CD4-positive, alpha-beta T cell treated with Interleukin-15 for 4 hours (primary cell): ENCODE results near the gene ASIP.
"Not testable (repeated sequence)": the region's sequence is repeated elsewhere in the genome, so short reads cannot be mapped to it uniquely, and the experiment has no call there.

Source experiments
- DNase-seq: peaks from one replicate; pipeline ENCODE4 v3.0.0-alpha.2; 2020; ENCODE audit warnings: low spot score

Gene ASIP

GRCh38 chr20:34285450-34285849, 44.2 kb downstream of the ASIP start:
- DNase-seq: no peak

- DNase-seq: not testable (repeated sequence)
Observed at GRCh38 chr20:34287500-34287899, 46.3 kb downstream of the ASIP start.

GRCh38 chr20:34290471-34290870, 49.2 kb downstream of the ASIP start:
- DNase-seq: no peak

- no peak for DNase-seq
Observed at GRCh38 chr20:34292496-34292895, 51.3 kb downstream of the ASIP start.

DNA sequence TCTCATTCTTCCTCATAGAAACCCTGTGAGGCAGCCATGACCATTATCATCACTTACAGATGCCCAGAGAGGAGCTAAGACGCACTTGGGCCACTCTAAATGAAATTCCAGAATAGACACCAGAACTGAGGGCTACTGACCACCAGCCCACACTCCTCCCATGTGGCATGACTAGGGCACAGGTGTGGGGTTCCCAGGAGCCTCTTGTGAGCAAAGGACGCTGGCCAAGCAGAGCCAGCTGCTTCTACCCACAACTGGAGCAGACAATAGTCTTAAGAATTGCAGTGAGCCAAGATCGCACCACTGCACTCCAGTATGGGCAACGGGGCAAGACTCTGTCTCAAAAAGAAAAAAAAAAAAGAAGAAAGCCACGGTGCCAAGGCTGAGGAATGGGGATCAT, 51.9 kb downstream of the ASIP start:
- DNase-seq: no peak

GRCh38 chr20:34293589-34293988, 52.4 kb downstream of the ASIP start:
- DNase-seq: no peak

GRCh38 chr20:34294563-34294962, 53.3 kb downstream of the ASIP start:
- DNase-seq: no peak

DNA sequence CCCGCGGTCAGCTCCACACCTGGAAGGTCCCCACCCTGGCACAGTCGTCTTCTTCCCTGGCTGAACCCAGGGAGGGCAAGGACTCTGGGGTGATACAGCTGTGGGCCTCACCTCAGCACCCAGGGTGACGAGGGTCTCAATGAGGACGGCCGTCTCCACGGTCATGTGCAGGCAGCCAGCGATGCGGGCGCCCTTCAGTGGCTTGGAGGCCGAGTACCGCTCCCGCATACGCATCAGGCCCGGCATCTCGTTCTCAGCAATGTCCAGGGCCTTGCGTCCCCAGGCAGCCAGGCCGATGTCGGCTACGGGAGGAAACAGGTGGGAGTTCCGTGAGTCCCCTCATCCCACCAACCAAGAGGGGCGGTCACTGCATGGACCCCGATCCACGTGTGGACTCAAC, 54.1 kb downstream of the ASIP start:
- no peak for DNase-seq

- no peak for DNase-seq
Observed at GRCh38 chr20:34296468-34296867, 55.2 kb downstream of the ASIP start.

GRCh38 chr20:34298294-34298784, 57.1 kb downstream of the ASIP start:
- not testable (repeated sequence) for DNase-seq

GRCh38 chr20:34299556-34300255, 58.5 kb downstream of the ASIP start:
- no peak for DNase-seq

DNA sequence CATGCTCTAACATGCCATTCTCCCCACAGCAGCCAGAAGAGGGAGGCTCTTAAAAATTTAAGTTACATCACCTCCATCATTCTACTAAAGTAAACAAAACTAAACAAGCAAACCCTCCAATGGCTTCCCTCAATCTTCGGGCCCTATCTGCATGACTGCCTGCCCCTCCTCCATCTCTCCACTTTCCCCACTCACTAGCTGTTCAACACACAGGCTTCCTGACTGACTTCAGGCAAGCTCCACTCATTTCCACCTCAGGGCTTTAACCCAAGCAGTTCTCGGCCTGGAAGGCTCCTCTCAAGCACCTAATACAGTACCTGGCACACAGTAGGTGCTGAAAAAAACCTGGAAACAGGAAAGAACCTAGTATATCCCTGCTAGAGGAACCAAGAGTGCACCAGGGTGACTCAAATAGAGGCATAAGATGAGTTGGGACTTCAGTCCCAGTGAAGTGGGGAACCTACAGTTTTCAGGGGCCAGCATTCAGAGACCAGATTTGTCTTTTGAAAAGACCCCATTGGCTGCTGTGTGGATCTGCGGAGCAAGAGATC, 59.1 kb downstream of the ASIP start:
- no peak for DNase-seq

- DNase-seq: no peak
Observed at GRCh38 chr20:34300809-34301586, 59.8 kb downstream of the ASIP start.

- no peak for DNase-seq
Observed at GRCh38 chr20:34301587-34302311, 60.5 kb downstream of the ASIP start.

- DNase-seq: no peak
Observed at GRCh38 chr20:34302312-34302722, 61.1 kb downstream of the ASIP start.

DNA sequence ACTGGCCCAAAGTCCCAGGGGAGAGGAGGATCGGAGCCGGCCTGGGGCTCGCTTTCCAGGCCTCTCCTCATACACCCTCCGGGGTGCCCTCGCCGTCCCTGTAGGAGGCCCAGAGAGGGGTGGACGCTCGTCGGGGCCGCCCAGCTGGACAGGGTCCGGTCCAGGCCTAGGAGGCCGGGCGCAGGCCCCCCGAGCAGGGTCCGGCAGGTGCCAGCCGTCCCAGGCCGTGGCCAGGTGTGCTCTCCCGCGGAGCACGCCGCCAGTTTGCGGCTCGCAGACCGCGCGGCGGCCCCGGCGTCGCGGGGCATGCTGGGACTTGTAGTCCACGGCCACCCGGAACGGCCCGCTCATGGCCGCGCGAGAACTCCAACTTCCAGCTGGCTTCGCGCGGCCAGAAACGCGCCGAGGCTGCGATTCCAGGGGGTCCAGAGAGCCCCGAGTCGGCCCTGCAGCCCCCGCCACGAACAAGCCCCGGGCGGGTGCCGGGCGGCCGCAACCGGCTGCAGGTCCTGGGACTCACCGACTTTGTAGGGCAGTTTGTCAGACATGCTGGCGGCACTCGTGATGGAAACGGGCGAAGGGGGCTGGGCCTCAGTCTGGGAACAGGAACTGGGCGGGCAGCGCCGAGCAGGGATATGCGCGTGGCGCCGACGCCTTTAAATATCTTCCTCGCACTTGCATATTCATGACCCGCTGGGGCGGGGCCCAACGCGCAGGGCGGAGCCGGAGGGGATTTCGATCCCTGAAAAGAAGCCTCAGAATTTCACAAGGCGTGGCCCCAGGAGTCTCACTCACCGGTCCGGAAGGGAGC, 61.7 kb downstream of the ASIP start, which contains the start of gene AHCY:
AHCY (minus strand) TSS at position 633 of the 811 bp plus-strand sequence; CDS start at position 548, 85 bp downstream.
- peak; percentile 88 for DNase-seq

DNA sequence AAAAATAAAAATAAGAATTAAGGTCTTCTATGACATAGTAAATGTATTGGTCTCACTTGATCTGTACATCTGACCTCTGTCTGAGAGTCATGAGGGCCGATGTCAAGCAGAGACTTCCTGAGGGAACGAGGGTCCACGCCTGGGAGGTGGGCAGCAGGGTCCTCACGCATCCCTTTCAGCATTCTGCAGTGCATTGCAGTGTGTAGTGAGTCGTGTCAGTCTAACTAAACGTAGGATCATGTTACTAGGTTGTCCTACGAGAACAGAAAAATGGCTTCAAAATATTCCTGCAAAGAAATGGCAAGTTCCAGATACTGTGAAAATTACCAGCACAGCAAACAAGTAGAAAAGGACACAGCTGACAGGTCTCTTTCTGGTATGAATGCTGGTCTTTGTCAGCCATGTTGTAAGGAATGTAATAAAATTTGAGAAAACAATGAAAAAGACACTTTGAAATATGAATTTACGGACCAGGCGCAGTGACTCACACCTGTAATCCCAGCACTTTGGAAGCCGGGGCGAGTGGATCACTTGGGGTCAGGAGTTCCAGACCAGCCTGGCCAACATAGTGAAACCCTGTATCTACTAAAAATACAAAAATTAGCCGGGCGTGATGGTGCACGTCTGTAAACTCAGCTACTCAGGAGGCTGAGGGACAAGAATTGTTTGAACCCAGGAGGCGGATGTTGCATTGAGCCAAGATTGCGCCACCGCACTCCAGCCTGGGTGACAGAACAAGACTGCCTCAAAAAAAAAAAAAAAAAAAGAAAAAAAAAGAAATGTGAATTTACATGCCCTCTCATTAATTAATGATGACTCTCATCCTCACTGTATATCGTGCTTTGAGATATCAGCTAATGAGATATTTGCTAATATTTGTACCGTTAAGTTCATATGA, 64.4 kb downstream of the ASIP start:
- no peak for DNase-seq

DNA sequence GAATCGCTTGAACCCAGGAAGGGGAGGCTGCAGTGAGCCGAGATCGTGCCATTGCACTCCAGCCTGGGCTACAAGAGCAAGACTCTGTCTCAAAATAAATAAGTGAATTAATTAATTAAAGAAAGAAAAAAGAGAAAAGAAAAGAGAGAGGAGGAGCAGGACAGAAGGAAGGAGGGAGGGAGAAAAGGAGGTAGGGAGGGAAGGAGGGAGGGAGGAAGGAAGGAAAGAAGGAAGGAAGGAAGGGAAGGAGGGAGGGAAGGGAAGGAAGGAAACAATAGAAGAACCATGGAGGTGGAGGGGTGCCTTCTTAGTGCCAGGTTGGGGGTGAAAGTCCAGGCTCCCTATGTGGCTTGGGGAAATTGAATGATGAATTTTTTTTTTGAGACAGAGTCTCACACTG, 68.5 kb downstream of the ASIP start:
- DNase-seq: no peak

DNA sequence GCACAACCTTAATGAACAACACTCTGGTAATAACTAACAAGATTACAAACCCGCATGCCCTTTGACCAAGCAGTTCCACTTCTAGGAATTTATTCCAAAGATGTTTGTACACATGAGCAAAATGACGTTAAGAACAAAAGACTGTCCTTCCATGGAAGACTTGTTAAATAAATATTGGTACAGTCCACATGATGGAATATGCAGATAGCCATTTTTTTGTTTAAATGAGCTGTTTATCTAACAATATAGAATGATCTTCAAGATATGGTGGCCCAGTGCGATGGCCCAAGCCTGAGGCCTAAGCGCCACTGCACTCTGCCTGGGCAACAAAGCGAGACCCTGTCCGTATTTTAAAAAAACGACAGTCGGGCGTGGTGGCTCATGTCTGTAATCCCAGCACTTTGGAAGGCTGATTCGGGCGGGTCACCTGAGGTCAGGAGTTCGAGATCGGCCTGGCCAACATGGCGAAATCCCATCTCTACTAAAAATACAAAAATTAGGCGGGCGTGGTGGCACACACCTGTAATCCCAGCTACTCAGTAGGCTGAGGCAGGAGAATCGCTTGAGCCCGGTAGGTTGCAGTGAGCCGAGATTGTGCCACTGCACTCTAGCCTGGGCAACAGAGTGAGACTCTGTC, 69.4 kb downstream of the ASIP start:
- no peak for DNase-seq
